ENCODE results near the gene KLF2. TPM values are rescaled to one million over a fixed set of nuclear protein-coding genes. Genes with fewer than 3 reads are reported as not detected.

KLF2 gene
- total and polyA plus RNA-seq, 10 of the 15 experiments (the other 5 are each of a cell fraction or from before 2014, with no cell fraction given): 0.16 to 13.7 (median 1.0) TPM

- Histone ChIP-seq H3K4me1 (ENCODE audit: control insufficient read depth, insufficient read depth, low read length) (peaks cover 79% of the 10 kb centered on the region), H3K9me3 (replicated peaks; ENCODE audit: control insufficient read depth, insufficient read depth, low read length) (no peaks in the 10 kb centered on the region), H3K4me3 (no peak overlapping the region), H3K4me2 (ENCODE audit: control insufficient read depth, insufficient read depth) (0 out of 2 replicates have a peak overlapping the region, but pooled peaks have one; percentile 1), H3K9ac (ENCODE audit: control insufficient read depth, insufficient read depth, low read length) (no peak overlapping the region), H3K27me3 (replicated peaks in 1 of 2; ENCODE audit: control insufficient read depth in 2 of 2, insufficient read depth in 2 of 2, low read length in 1 of 2) (no peaks in the 10 kb centered on the region), H2AFZ (ENCODE audit: control insufficient read depth, low read depth, low read length) (no peak overlapping the region), H3K27ac (ENCODE audit: control insufficient read depth, insufficient read depth) (no peak overlapping the region), H3K79me2 (ENCODE audit: control insufficient read depth, insufficient read depth, low read length) (no peaks in the 10 kb centered on the region), H3K36me3 (ENCODE audit: control insufficient read depth in 2 of 2, insufficient read depth in 2 of 2, low read length in 1 of 2) (peaks cover 0 to 13% of the 10 kb centered on the region in 2 experiments; a peak in 2 of 4 replicates), H4K20me1 (ENCODE audit: control insufficient read depth, insufficient read depth) (no peaks in the 10 kb centered on the region)
- TF ChIP-seq NFYA (IDR thresholded peaks at IDR 0.05; ENCODE audit: borderline replicate concordance, low read depth, low read length) (no peak), NFIC (IDR thresholded peaks at IDR 0.05; ENCODE audit: low read depth, low read length) (no peak), ASH2L (IDR thresholded peaks at IDR 0.05; ENCODE audit: borderline replicate concordance, low read depth) (no peak), SIN3A (IDR thresholded peaks at IDR 0.05; ENCODE audit: low read depth, low read length) (no peak), ZNF384 (IDR thresholded peaks at IDR 0.05; ENCODE audit: borderline replicate concordance, low read depth, low read length) (0 out of 2 replicates have a peak, but pooled peaks have one; percentile 8), RBBP5 (conservative IDR thresholded peaks at IDR 0.05) (no peak), PRDM15 (CRISPR knock-in tag; IDR thresholded peaks at IDR 0.05) (no peak), MAX (IDR thresholded peaks at IDR 0.05; ENCODE audit: low read depth, low read length) (no peak)
- BruUV-seq (replicated peaks): no TSS peak
- no peak for ATAC-seq
- 66% methylated on average over 3 of the region's 3 CpGs for WGBS (ENCODE audit: insufficient coverage, insufficient replicate concordance, low lambda C conversion rate, missing lambda C conversion rate)
- intact Hi-C loops (cut with micrococcal nuclease; ENCODE audit: unreplicated experiment): no loop called here
- in situ Hi-C loops (cut with MboI): no loop called here
- ChIA-PET SMC1A (ENCODE audit: uncharacterized antibody, unreplicated experiment) (interaction anchor here (0.8 to 4.1 kb wide), 2 partner anchors 13 to 41 kb away, joined by 5 to 30 read pairs; no protein-coding TSS in a partner anchor), CTCF (interaction anchor here (1.4 to 2.2 kb wide), 3 partner anchors 13 to 123 kb away, joined by 3 to 11 read pairs (median 6); no protein-coding TSS in a partner anchor), POLR2A (interaction anchor here (0.9 to 1.1 kb wide), 2 partner anchors 27 to 38 kb away, joined by 3 read pairs; no protein-coding TSS in a partner anchor), RAD21 (ENCODE audit: unreplicated experiment) (interaction anchor here (1.3 kb wide), 1 partner anchor 27 kb away, joined by 7 read pairs; no protein-coding TSS in a partner anchor)
- no peak for DNase-seq (ENCODE audit: low read depth, low spot score)
- no peak for FAIRE-seq
Measured at GRCh38 chr19:16369306-16369663, 44.7 kb downstream of the KLF2 start.
